HEK293 (cell line): ENCODE data around the gene PHKG2.

ENCODE experiments used
- CTCF ChIA-PET: fragments of 350-600 bp; formaldehyde crosslinking; extraction: SDS; loops from one replicate; lab custom pipeline; 2021; ENCODE audit warnings: antibody characterized with exemption; lab: Yijun Ruan, JAX
- POLR2A ChIA-PET: fragments of 300-600 bp; formaldehyde crosslinking; extraction: SDS; loops from one replicate; lab custom pipeline; 2020; ENCODE audit warnings: antibody characterized with exemption, inconsistent platforms; lab: Yijun Ruan, JAX
- H3K27ac ChIP-seq: fragments of 200-500 bp; sonication (Bioruptor generic); 2 replicates; pipeline ENCODE4 v1.5.1; 2014; ENCODE audit warnings: low read depth, low read length, control low read depth, inconsistent platforms; ENCODE audit errors: extremely low read depth
- H3K36me3 ChIP-seq, 2 experiments: fragments of 200-500 bp in 1 of 2; sonication (Bioruptor generic) in 1 of 2; 1 replicate in 1 of 2; 2 replicates in 1 of 2; pipeline ENCODE4 v1.5.1; 2014 to 2017; ENCODE audit warnings: inconsistent platforms in 2 of 2, low read length in 2 of 2; ENCODE audit not compliant: control insufficient read depth in 2 of 2, insufficient read depth in 1 of 2
- H3K4me1 ChIP-seq: fragments of 200-500 bp; sonication (Bioruptor generic); 2 replicates; pipeline ENCODE4 v1.5.1; 2014; ENCODE audit warnings: mild to moderate bottlenecking, low read length, inconsistent platforms; ENCODE audit not compliant: control insufficient read depth, insufficient read depth
- H3K4me3 ChIP-seq: 2 replicates; pipeline ENCODE4 v1.5.1; 2011; ENCODE audit warnings: low read depth, mild to moderate bottlenecking, control low read depth, low read length, moderate library complexity
- H3K9me3 ChIP-seq: fragments of 200-500 bp; sonication (Bioruptor generic); 2 replicates; pipeline ENCODE4 v1.5.1; 2014; ENCODE audit warnings: low read depth, low read length, inconsistent platforms; ENCODE audit not compliant: control insufficient read depth, insufficient read depth
- EGR2 ChIP-seq: fragments of 450-650 bp; formaldehyde crosslinking; IDR thresholded peaks from 2 replicates; pipeline ENCODE4 v1.5.1; 2016; ENCODE audit warnings: low read depth, missing biosample characterization, missing genetic modification characterization
- GLI2 ChIP-seq: fragments of 450-650 bp; formaldehyde crosslinking; IDR thresholded peaks from 2 replicates; pipeline ENCODE4; 2017; ENCODE audit warnings: missing biosample characterization, missing genetic modification characterization, low read depth, borderline replicate concordance
- GLIS2 ChIP-seq: fragments of 450-650 bp; formaldehyde crosslinking; IDR thresholded peaks from 2 replicates; pipeline ENCODE4 v1.5.1; 2016; ENCODE audit warnings: missing biosample characterization, missing genetic modification characterization
- IKZF3 ChIP-seq: fragments of 450-650 bp; IDR thresholded peaks from 2 replicates; pipeline ENCODE4 v1.5.0; 2018; ENCODE audit warnings: missing biosample characterization, mild to moderate bottlenecking, missing genetic modification characterization, moderate library complexity
- KLF9 ChIP-seq: fragments of 450-650 bp; formaldehyde crosslinking; IDR thresholded peaks from 2 replicates; pipeline ENCODE4 v1.5.1; 2016; ENCODE audit warnings: missing biosample characterization, missing genetic modification characterization, low read depth
- OSR2 ChIP-seq: fragments of 450-650 bp; formaldehyde crosslinking; IDR thresholded peaks from 2 replicates; pipeline ENCODE4 v1.5.1; 2016; ENCODE audit warnings: missing biosample characterization, missing genetic modification characterization
- OVOL3 ChIP-seq: fragments of 450-650 bp; formaldehyde crosslinking; IDR thresholded peaks from 2 replicates; pipeline ENCODE4 v1.5.1; 2016; ENCODE audit warnings: missing biosample characterization, missing genetic modification characterization
- PRDM6 ChIP-seq: fragments of 450-650 bp; formaldehyde crosslinking; IDR thresholded peaks from 2 replicates; pipeline ENCODE4 v1.5.1; 2017; ENCODE audit warnings: missing biosample characterization, missing genetic modification characterization
- SCRT2 ChIP-seq: fragments of 450-650 bp; formaldehyde crosslinking; IDR thresholded peaks from 2 replicates; pipeline ENCODE4 v1.5.1; 2016; ENCODE audit warnings: missing biosample characterization, missing genetic modification characterization
- SP3 ChIP-seq: fragments of 450-650 bp; formaldehyde crosslinking; IDR thresholded peaks from 2 replicates; pipeline ENCODE4 v1.5.1; 2016; ENCODE audit warnings: missing biosample characterization, missing genetic modification characterization
- TRIM28 ChIP-seq: IDR thresholded peaks from 2 replicates; pipeline ENCODE4 v1.6.1; 2011; ENCODE audit warnings: low read length, control low read depth, borderline replicate concordance
- ZBTB44 ChIP-seq: fragments of 450-650 bp; IDR thresholded peaks from 2 replicates; pipeline ENCODE4 v1.5.1; 2018; ENCODE audit warnings: missing biosample characterization, mild to moderate bottlenecking, missing genetic modification characterization
- ZFHX2 ChIP-seq: fragments of 450-650 bp; formaldehyde crosslinking; conservative IDR thresholded peaks from 2 replicates; pipeline ENCODE4 v1.5.1; 2016; ENCODE audit warnings: missing biosample characterization, missing genetic modification characterization
- ZFP41 ChIP-seq: fragments of 450-650 bp; formaldehyde crosslinking; IDR thresholded peaks from 2 replicates; pipeline ENCODE4 v1.5.1; 2016; ENCODE audit warnings: missing biosample characterization, missing genetic modification characterization, borderline replicate concordance
- ZNF18 ChIP-seq: fragments of 450-650 bp; formaldehyde crosslinking; IDR thresholded peaks from 2 replicates; pipeline ENCODE4 v1.5.1; 2016; ENCODE audit warnings: missing biosample characterization, missing genetic modification characterization
- ZNF221 ChIP-seq: fragments of 450-650 bp; formaldehyde crosslinking; IDR thresholded peaks from 2 replicates; pipeline ENCODE4 v1.5.1; 2017; ENCODE audit warnings: missing biosample characterization, missing genetic modification characterization, borderline replicate concordance
- ZNF24 ChIP-seq: fragments of 450-650 bp; formaldehyde crosslinking; IDR thresholded peaks from 2 replicates; pipeline ENCODE4 v1.5.1; 2016; ENCODE audit warnings: missing biosample characterization, missing genetic modification characterization
- ZNF335 ChIP-seq: fragments of 450-650 bp; formaldehyde crosslinking; conservative IDR thresholded peaks from 2 replicates; pipeline ENCODE4 v1.5.1; 2016; ENCODE audit warnings: missing biosample characterization, missing genetic modification characterization
- ZNF354C ChIP-seq: fragments of 450-650 bp; formaldehyde crosslinking; IDR thresholded peaks from 2 replicates; pipeline ENCODE4 v1.5.1; 2016; ENCODE audit warnings: missing biosample characterization, missing genetic modification characterization, low read depth, borderline replicate concordance
- ZNF426 ChIP-seq: fragments of 450-650 bp; formaldehyde crosslinking; IDR thresholded peaks from 2 replicates; pipeline ENCODE4 v1.5.1; 2017; ENCODE audit warnings: missing biosample characterization, missing genetic modification characterization, mild to moderate bottlenecking, inconsistent platforms, moderate library complexity
- ZNF510 ChIP-seq: fragments of 450-650 bp; formaldehyde crosslinking; IDR thresholded peaks from 2 replicates; pipeline ENCODE4 v1.5.1; 2018; ENCODE audit warnings: mild to moderate bottlenecking, missing genetic modification characterization, missing biosample characterization; ENCODE audit not compliant: insufficient replicate concordance
- ZNF792 ChIP-seq: fragments of 450-650 bp; formaldehyde crosslinking; IDR thresholded peaks from 2 replicates; pipeline ENCODE4 v1.5.1; 2016; ENCODE audit warnings: missing biosample characterization, missing genetic modification characterization
- ZNF830 ChIP-seq: fragments of 450-650 bp; IDR thresholded peaks from 2 replicates; pipeline ENCODE4 v1.5.0; 2018; ENCODE audit warnings: missing biosample characterization, missing genetic modification characterization, low read depth, mild to moderate bottlenecking, moderate library complexity

Gene PHKG2

GRCh38 chr16:30793508-30794069, 45.4 kb downstream of the PHKG2 start (continued):
- TF ChIP-seq ZBTB44 (tag by site-specific recombination) = no peak
- no peak for TF ChIP-seq ZNF24 (tag by site-specific recombination)
- no peak for TF ChIP-seq OVOL3 (tag by site-specific recombination)
- no peak for TF ChIP-seq PRDM6 (tag by site-specific recombination)
- TF ChIP-seq SP3 (tag by site-specific recombination) = no peak
- peak; percentile 85 for TF ChIP-seq SCRT2 (tag by site-specific recombination)
- no peak for TF ChIP-seq TRIM28
- no peak for TF ChIP-seq ZNF510

- Histone ChIP-seq H3K4me3 (no peak overlapping the region), H3K4me1 (no peaks in the 10 kb centered on the region), H3K36me3 (no peaks in the 10 kb centered on the region), H3K9me3 (no peaks in the 10 kb centered on the region), H3K27ac (no peak overlapping the region)
- TF ChIP-seq TRIM28 (no peak), ZFP41 (tag by site-specific recombination) (no peak), ZNF335 (tag by site-specific recombination) (no peak), ZNF792 (tag by site-specific recombination) (no peak), GLI2 (tag by site-specific recombination) (no peak), EGR2 (tag by site-specific recombination) (peak; percentile 77), GLIS2 (tag by site-specific recombination) (no peak), ZNF354C (tag by site-specific recombination) (no peak), ZNF18 (tag by site-specific recombination) (no peak), ZFHX2 (tag by site-specific recombination) (peak; percentile 51), KLF9 (tag by site-specific recombination) (0 out of 2 replicates have a peak, but pooled peaks have one; percentile 1), ZNF221 (tag by site-specific recombination) (no peak), OSR2 (no peak), ZNF830 (tag by site-specific recombination) (no peak), IKZF3 (no peak), ZNF426 (no peak)
- POLR2A ChIA-PET = interaction anchor here (4.1 kb wide), 1 partner anchor 11 kb away, joined by 23 read pairs; no protein-coding TSS in a partner anchor
- CTCF ChIA-PET = interaction anchor here (0.8 to 2.7 kb wide), 2 partner anchors 20 to 50 kb away, joined by 5 to 19 read pairs; no protein-coding TSS in a partner anchor
Measured at GRCh38 chr16:30794634-30795033, 46.4 kb downstream of the PHKG2 start.
